GM04503 (cell line): ENCODE measurements around the gene TANK.
"Not testable (repeated sequence)": the region's sequence is repeated elsewhere in the genome, so short reads cannot be mapped to it uniquely, and the experiment has no call there.

Experiments used
- DNase-seq: peaks from one replicate; pipeline ENCODE4 v3.0.0-alpha.2; 2012; ENCODE audit warnings: low read depth

TANK gene

GRCh38 chr2:161160226-161161073, at the start of gene TANK:
TANK (plus strand) TSS chr2:161160428; CDS start chr2:161179663, 19,235 bp downstream.
- DNase-seq, result peak; percentile 97

GRCh38 chr2:161111531-161111930, 48.7 kb upstream of the TANK start:
- no peak for DNase-seq

GRCh38 chr2:161112908-161113307, 47.3 kb upstream of the TANK start:
- DNase-seq, result no peak

GRCh38 chr2:161113693-161114575, 46.3 kb upstream of the TANK start:
- no peak for DNase-seq

GRCh38 chr2:161115205-161115604, 45.0 kb upstream of the TANK start:
- DNase-seq, result no peak

- DNase-seq, result no peak
Observed at GRCh38 chr2:161115605-161116380, 44.4 kb upstream of the TANK start.

- no peak for DNase-seq
Observed at GRCh38 chr2:161116509-161116908, 43.7 kb upstream of the TANK start.

- DNase-seq, result no peak
Observed at GRCh38 chr2:161117506-161117905, 42.7 kb upstream of the TANK start.

GRCh38 chr2:161118722-161119121, 41.5 kb upstream of the TANK start:
- DNase-seq, result no peak

GRCh38 chr2:161119483-161119882, 40.7 kb upstream of the TANK start:
- no peak for DNase-seq

- DNase-seq, result no peak
Observed at GRCh38 chr2:161120775-161121174, 39.5 kb upstream of the TANK start.

- no peak for DNase-seq
Observed at GRCh38 chr2:161121622-161122021, 38.6 kb upstream of the TANK start.

GRCh38 chr2:161122772-161123530, 37.3 kb upstream of the TANK start:
- peak; percentile 81 for DNase-seq

- no peak for DNase-seq
Observed at GRCh38 chr2:161123531-161124030, 36.6 kb upstream of the TANK start.

- no peak for DNase-seq
Observed at GRCh38 chr2:161124201-161124600, 36.0 kb upstream of the TANK start.

GRCh38 chr2:161128885-161129284, 31.3 kb upstream of the TANK start:
- DNase-seq, result no peak

- no peak for DNase-seq
Observed at GRCh38 chr2:161130354-161130753, 29.9 kb upstream of the TANK start.

GRCh38 chr2:161131074-161131680, 29.1 kb upstream of the TANK start:
- DNase-seq, result no peak

- DNase-seq, result no peak
Observed at GRCh38 chr2:161131804-161132203, 28.4 kb upstream of the TANK start.

- not testable (repeated sequence) for DNase-seq
Observed at GRCh38 chr2:161132384-161132783, 27.8 kb upstream of the TANK start.

GRCh38 chr2:161133366-161133765, 26.9 kb upstream of the TANK start:
- no peak for DNase-seq
